SU-DHL-6 (cell line): ENCODE measurements around the gene WDTC1.

Experiments
- EZH2phosphoT487 ChIP-seq: fragments of 200-600 bp; sonication (generic), shearing (Covaris generic); conservative IDR thresholded peaks from 2 replicates; pipeline ENCODE4 v1.6.1; 2018; ENCODE audit warnings: mild to moderate bottlenecking, antibody characterized with exemption, low read length, moderate library complexity, mixed read lengths
- TF ChIP-seq, protein P1 (sequence below): fragments of 200-600 bp; sonication (generic); IDR thresholded peaks from one replicate; pipeline ENCODE4 v1.5.1; 2017; ENCODE audit warnings: antibody characterized with exemption, mild to moderate bottlenecking, low read length, moderate library complexity; ENCODE audit not compliant: insufficient read depth, poor library complexity, severe bottlenecking

GRCh38 chr1:27235827-27236226 lies 1.4 kb downstream of the WDTC1 start:
- TF ChIP-seq, protein P1, sequence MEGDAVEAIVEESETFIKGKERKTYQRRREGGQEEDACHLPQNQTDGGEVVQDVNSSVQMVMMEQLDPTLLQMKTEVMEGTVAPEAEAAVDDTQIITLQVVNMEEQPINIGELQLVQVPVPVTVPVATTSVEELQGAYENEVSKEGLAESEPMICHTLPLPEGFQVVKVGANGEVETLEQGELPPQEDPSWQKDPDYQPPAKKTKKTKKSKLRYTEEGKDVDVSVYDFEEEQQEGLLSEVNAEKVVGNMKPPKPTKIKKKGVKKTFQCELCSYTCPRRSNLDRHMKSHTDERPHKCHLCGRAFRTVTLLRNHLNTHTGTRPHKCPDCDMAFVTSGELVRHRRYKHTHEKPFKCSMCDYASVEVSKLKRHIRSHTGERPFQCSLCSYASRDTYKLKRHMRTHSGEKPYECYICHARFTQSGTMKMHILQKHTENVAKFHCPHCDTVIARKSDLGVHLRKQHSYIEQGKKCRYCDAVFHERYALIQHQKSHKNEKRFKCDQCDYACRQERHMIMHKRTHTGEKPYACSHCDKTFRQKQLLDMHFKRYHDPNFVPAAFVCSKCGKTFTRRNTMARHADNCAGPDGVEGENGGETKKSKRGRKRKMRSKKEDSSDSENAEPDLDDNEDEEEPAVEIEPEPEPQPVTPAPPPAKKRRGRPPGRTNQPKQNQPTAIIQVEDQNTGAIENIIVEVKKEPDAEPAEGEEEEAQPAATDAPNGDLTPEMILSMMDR = no peak
- no peak for TF ChIP-seq EZH2phosphoT487
